Fibroblast of lung (primary cell): ENCODE results near the gene PDHX. TPM values are rescaled to one million over a fixed set of nuclear protein-coding genes. Genes with fewer than 3 reads are reported as not detected.

Experiments
- DNase-seq, 2 donors: peaks; one replicate each; pipeline versions ENCODE4 v3.0.0 to v3.0.0-alpha.2; 2010; ENCODE audit warnings: low read depth in 2 of 2
- H2AFZ ChIP-seq: 2 replicates; pipeline ENCODE4 v1.5.1; 2012; ENCODE audit warnings: low read length, control low read depth, inconsistent platforms
- H3K27ac ChIP-seq: 2 replicates; pipeline ENCODE4 v1.5.1; 2011; ENCODE audit warnings: low read length, control low read depth; ENCODE audit not compliant: insufficient read depth
- H3K27me3 ChIP-seq: 2 replicates; pipeline ENCODE4 v1.5.1; 2011; ENCODE audit warnings: mild to moderate bottlenecking, low read length; ENCODE audit not compliant: control insufficient read depth, insufficient read depth
- H3K36me3 ChIP-seq: 2 replicates; pipeline ENCODE4 v1.5.1; 2011; ENCODE audit warnings: low read length; ENCODE audit not compliant: control insufficient read depth, insufficient read depth
- H3K4me1 ChIP-seq: 2 replicates; pipeline ENCODE4 v1.5.1; 2011; ENCODE audit warnings: low read length; ENCODE audit not compliant: control insufficient read depth, insufficient read depth; ENCODE audit errors: extremely low read depth
- H3K4me2 ChIP-seq: 2 replicates; pipeline ENCODE4 v1.5.1; 2011; ENCODE audit warnings: low read length, control low read depth; ENCODE audit not compliant: insufficient read depth; ENCODE audit errors: extremely low read depth
- H3K4me3 ChIP-seq, 4 experiments: fragments of 200-600 bp in 1 of 4; sonication (generic) in 1 of 4; replicated peaks in 1 of 4; 2 replicates each; pipeline ENCODE4 v1.5.1; 2011 to 2016; ENCODE audit warnings: low read length in 4 of 4, low read depth in 3 of 4, mild to moderate bottlenecking in 3 of 4, control low read depth in 2 of 4, inconsistent platforms in 1 of 4, mixed read lengths in 1 of 4; ENCODE audit not compliant: insufficient read depth in 1 of 4; ENCODE audit errors: control extremely low read depth in 1 of 4
- H3K79me2 ChIP-seq: 2 replicates; pipeline ENCODE4 v1.5.1; 2012; ENCODE audit warnings: mild to moderate bottlenecking, low read length, inconsistent platforms; ENCODE audit not compliant: control insufficient read depth, insufficient read depth
- H3K9ac ChIP-seq: 2 replicates; pipeline ENCODE4 v1.5.1; 2011; ENCODE audit warnings: mild to moderate bottlenecking, low read length, control low read depth; ENCODE audit not compliant: insufficient read depth
- H3K9me3 ChIP-seq: 2 replicates; pipeline ENCODE4 v1.5.1; 2012; ENCODE audit warnings: low read depth, low read length; ENCODE audit not compliant: control insufficient read depth, insufficient read depth
- H4K20me1 ChIP-seq: 2 replicates; pipeline ENCODE4 v1.5.1; 2011; ENCODE audit warnings: low read length; ENCODE audit not compliant: control insufficient read depth, insufficient read depth; ENCODE audit errors: extremely low read depth
- CTCF ChIP-seq, 2 donors: IDR thresholded peaks in 1 of 2; conservative IDR thresholded peaks in 1 of 2; 1 replicate in 1 of 2; 2 replicates in 1 of 2; pipeline ENCODE4 v1.5.1; 2011 to 2012; ENCODE audit warnings: low read length in 2 of 2, control low read depth in 1 of 2, inconsistent platforms in 1 of 2, low read depth in 1 of 2, mild to moderate bottlenecking in 1 of 2
- EZH2 ChIP-seq: IDR thresholded peaks from 2 replicates; pipeline ENCODE4 v1.5.1; 2012; ENCODE audit warnings: low read length, control low read depth, mild to moderate bottlenecking; ENCODE audit errors: missing control alignments
- polyA plus RNA-seq, 2 donors: library from polyadenylated mRNA; depleted of rRNA in 1 of 2; stranded (reverse) in 1 of 2; unstranded in 1 of 2; fragments of >200 nt; gene quantifications; 2 replicates each; pipeline ENCODE4 v1.2.1, GENCODE V29; 2011 to 2012; ENCODE audit warnings: missing spikeins in 1 of 2
- total RNA-seq: library from RNA; depleted of rRNA; stranded (reverse); fragments of >200 nt; gene quantifications from 2 replicates; pipeline ENCODE4 v1.2.1, GENCODE V29; 2014

The PDHX gene
- total and polyA plus RNA-seq, 2 donors (not counting 1 experiment from before 2014, with no cell fraction given), result 29.6 to 36.5 TPM

GRCh38 chr11:35015621-35016387 is 99.4 kb downstream of the PDHX start:
- no peaks in the 10 kb centered on the region for H3K27me3 ChIP-seq
- no peak overlapping the region for H3K4me2 ChIP-seq
- H3K4me1 ChIP-seq, result peaks cover 6% of the 10 kb centered on the region
- no peaks in the 10 kb centered on the region for H3K9me3 ChIP-seq
- H3K36me3 ChIP-seq, result no peaks in the 10 kb centered on the region
- no peak overlapping the region for H3K27ac ChIP-seq
- no peak for DNase-seq
- H3K4me3 ChIP-seq, result no peak overlapping the region
- H4K20me1 ChIP-seq, result no peaks in the 10 kb centered on the region
- TF ChIP-seq CTCF (conservative IDR thresholded peaks at IDR 0.05 in 1 of 2, IDR thresholded peaks at IDR 0.05 in 1 of 2; ENCODE audit: low read depth in 1 of 2, low read length in 2 of 2) (no peak), EZH2 (no peak)
- H3K79me2 ChIP-seq, result no peaks in the 10 kb centered on the region
- H2AFZ ChIP-seq, result no peak overlapping the region
- H3K9ac ChIP-seq, result no peak overlapping the region

- Histone ChIP-seq H3K9ac (no peak overlapping the region), H3K27ac (no peak overlapping the region), H3K4me3 (no peak overlapping the region), H3K4me2 (no peak overlapping the region), H3K36me3 (no peaks in the 10 kb centered on the region), H4K20me1 (no peaks in the 10 kb centered on the region), H3K4me1 (peaks cover 6% of the 10 kb centered on the region), H2AFZ (no peak overlapping the region), H3K79me2 (no peaks in the 10 kb centered on the region), H3K9me3 (no peaks in the 10 kb centered on the region), H3K27me3 (no peaks in the 10 kb centered on the region)
- no peak for TF ChIP-seq CTCF (conservative IDR thresholded peaks at IDR 0.05 in 1 of 2, IDR thresholded peaks at IDR 0.05 in 1 of 2; ENCODE audit: low read depth in 1 of 2, low read length in 2 of 2)
- no peak for TF ChIP-seq EZH2
- no peak for DNase-seq
Measured at GRCh38 chr11:35016916-35017315, 100.5 kb downstream of the PDHX start.

- Histone ChIP-seq H3K79me2 (no peaks in the 10 kb centered on the region), H3K27ac (no peak overlapping the region), H2AFZ (no peak overlapping the region), H3K4me1 (peaks cover 6% of the 10 kb centered on the region), H3K36me3 (no peaks in the 10 kb centered on the region), H3K27me3 (no peaks in the 10 kb centered on the region), H3K4me3 (no peak overlapping the region), H4K20me1 (no peaks in the 10 kb centered on the region), H3K9ac (no peak overlapping the region), H3K4me2 (no peak overlapping the region), H3K9me3 (no peaks in the 10 kb centered on the region)
- DNase-seq, result peak in 1 of 2 donors; percentile 72
- TF ChIP-seq CTCF (conservative IDR thresholded peaks at IDR 0.05 in 1 of 2, IDR thresholded peaks at IDR 0.05 in 1 of 2; ENCODE audit: low read depth in 1 of 2, low read length in 2 of 2) (no peak), EZH2 (no peak)
Measured at GRCh38 chr11:35017528-35018342, 101.3 kb downstream of the PDHX start.
